Ecto neural progenitor cell (in vitro differentiated cells): ENCODE measurements around the gene CPN2.

Experiments used
- DNase-seq: peaks from one replicate; pipeline ENCODE4 v3.0.0-alpha.2; 2018; ENCODE audit warnings: low spot score

Gene CPN2

GRCh38 chr3:194380326-194380725 lies 29.2 kb upstream of the CPN2 start:
- DNase-seq, result peak; percentile 39

- peak; percentile 43 for DNase-seq
Observed at GRCh38 chr3:194379651-194380050, 28.5 kb upstream of the CPN2 start.

DNA sequence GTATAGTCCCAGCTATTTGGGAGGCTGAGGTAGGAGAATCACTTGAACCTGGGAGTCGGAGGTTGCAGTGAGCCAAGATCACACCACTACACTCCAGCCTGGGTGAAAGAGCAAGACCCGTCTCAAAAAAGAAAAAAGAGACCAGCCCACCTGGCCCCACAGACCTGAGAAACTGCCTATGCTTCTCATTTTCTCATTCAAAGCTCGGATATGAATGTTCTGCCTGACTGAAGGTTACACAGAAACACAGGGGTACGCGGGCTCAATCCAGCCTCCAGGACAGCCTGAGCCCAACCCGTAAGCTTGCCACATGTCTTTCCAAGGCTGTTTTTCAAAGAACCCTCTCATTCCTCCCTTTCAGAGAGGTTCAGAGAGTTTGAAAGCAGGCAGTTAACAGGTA lies 28.1 kb upstream of the CPN2 start:
- peak; percentile 29 for DNase-seq

DNA sequence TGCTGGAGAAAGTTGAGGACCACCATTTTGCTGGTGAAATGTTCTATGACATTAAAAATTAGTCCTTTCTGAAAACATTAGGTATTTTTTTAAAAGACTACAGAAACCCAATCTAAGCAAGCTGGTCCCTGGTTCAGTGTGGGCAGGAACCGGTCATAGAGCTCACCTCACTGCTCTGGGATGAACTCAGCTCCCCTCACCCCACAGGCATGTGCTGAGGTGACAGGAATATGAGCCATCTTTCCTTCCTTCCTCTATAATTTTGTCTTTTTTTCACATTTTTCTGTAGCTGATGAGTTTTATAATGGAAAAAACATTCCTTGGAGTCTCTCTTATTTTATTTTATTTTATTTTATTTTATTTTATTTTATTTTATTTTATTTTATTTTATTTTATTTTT lies 26.6 kb upstream of the CPN2 start:
- no peak for DNase-seq

DNA sequence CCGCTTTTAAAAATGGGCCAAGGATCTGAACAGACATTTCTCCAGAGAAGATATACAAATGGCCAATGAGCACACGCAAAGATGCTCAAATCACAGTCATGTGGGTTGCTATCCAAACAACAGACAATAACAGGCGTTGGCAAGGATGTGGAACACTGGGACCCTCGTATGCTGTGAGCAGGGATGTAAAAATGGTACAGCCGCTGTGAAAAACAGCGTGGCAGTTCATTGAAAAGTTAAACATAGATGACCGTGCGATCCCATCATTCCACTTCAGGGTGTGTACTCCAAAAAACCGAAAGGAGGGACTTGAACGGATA lies 25.1 kb upstream of the CPN2 start:
- DNase-seq, result no peak

DNA sequence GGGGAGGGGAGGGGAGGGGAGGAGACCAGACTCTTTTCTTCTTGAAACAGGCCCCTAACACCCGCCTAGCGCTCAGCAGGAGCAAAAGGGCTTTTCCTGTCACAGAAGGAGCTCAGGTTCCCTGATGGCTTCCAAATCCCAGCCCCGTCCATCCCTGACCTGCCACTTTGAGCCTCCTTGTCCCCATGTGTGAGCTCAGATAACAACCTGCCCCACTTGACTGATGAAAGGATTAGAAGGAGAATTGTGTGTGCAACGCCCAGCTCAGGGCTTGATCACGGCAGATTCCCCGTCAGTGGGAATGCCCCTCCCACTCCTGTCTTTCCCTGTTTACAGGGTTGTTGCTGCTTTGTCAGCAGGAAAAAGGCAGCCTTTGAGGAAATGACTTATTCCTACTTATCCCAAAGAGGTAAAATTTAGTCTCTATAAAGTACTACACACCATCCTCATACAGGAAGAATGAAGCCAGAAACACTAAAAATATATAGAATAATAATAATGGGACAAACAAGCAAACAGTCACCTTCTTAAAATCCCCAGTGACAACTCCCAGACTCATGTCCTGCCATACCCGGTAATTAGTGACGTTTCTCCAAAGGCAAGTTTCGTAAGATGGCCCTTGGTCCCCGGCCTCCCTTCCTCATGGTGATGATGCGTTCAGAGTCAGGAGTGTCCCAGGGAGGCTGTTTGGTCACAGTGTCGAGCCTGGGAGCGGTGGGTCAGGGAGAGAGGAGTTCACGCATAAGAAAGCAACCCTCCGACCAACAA lies 24.5 kb upstream of the CPN2 start:
- peak; percentile 63 for DNase-seq

GRCh38 chr3:194374935-194375334 lies 23.8 kb upstream of the CPN2 start:
- DNase-seq, result no peak

- DNase-seq, result no peak
Observed at GRCh38 chr3:194373899-194374298, 22.8 kb upstream of the CPN2 start.

- no peak for DNase-seq
Observed at GRCh38 chr3:194373028-194373427, 21.9 kb upstream of the CPN2 start.

GRCh38 chr3:194370753-194371152 lies 19.6 kb upstream of the CPN2 start:
- no peak for DNase-seq

DNA sequence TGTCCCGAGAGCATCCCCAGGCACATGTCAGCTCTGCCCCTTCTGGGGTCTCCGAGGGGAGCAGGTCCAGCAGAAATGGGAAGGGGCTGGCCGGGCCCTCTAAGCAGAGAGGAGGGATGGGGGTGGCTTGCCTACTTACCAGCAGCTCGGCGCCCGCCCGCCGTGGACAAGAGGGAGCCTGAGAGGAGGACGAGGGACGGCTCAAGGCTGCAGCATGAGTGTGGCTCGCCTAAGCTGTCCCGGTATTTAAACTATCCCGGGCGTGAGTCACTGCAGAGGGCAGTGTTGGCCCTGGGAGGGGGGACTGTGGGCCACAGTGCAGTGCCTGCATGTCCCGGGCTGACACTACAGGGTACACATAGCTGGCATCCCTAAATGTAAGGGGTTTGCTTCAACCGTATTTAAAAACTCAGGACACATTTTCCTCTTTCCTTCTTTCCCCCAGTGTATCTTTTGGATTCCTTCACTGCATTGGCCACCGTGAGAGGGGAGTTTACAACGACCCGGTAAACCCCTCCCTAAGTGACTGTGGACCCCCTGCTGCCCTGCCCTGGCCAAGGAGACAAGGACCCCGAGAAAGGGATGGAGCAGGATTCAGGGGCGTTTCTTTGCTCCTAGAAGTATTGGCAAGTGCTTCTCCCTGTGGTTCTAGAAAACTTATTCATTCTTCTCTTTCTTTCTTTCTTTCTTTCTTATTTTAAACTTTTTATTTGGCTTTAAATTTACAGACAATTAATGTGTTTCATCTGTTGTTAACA lies 18.6 kb upstream of the CPN2 start, which contains the start of gene LRRC15:
Gene LRRC15, minus strand, starts transcription at position 222 of the 758 bp plus-strand sequence. CDS start 8,700 bp downstream, outside the sequence.
- DNase-seq, result peak; percentile 76

DNA sequence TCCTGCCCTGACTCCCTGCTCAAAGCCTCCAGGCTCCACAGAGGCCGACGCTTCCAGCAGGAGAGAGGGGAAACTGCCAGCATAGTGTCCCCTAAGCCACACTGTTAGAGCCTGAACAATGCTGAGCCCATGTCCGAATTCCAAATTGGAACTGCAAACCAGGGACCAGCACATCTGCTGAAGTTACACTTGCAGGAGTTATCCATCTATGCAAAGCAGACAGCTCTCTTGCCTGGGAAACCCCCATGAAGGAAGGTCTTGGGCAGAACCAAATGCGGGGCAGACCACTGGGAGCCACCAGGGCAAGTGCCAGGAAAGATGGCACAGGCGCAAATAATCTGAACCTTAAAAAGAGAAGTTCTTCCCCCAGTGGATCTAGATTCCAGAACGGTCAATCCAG lies 17.8 kb upstream of the CPN2 start:
- no peak for DNase-seq

DNA sequence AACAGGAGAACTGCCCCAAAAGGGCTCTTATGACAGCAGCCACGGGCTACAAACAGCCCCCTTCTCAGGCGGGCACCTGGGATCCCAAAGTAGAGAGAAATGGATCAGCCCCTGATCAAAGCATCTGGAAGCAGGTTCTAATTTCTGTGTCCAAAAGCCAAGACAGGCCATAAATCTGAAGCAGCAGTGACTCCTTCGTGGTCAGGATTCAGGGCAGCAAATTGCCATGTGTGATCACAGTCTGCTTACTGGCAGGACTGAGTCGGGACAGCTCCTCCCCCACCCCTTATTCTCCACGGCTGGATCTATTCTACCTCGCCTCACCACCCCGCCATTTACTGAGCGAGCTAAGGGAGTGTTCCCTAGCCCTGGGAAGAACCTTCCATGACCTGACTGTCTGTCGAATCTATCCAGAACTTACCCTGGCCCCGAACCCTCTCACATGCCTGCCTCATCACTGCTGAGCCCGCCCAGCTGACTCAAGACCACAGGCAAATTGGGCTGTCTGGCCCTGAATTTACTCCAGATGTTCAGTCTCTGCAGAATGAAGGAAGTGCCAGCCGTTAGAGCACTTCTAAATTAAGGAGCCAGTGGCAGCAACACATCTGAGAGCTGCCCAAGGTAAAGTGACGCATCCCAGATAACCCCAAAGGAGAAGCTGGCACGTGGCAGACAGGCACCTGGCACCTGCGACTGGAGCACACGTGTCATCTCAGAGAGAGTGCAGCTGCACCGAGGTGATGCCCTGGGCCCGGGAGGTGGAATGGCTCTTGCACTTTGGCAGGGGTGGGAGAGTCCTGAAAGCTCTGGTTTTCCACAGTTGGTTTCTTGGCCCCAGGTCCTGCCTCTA lies 17.1 kb upstream of the CPN2 start:
- DNase-seq, result no peak

DNA sequence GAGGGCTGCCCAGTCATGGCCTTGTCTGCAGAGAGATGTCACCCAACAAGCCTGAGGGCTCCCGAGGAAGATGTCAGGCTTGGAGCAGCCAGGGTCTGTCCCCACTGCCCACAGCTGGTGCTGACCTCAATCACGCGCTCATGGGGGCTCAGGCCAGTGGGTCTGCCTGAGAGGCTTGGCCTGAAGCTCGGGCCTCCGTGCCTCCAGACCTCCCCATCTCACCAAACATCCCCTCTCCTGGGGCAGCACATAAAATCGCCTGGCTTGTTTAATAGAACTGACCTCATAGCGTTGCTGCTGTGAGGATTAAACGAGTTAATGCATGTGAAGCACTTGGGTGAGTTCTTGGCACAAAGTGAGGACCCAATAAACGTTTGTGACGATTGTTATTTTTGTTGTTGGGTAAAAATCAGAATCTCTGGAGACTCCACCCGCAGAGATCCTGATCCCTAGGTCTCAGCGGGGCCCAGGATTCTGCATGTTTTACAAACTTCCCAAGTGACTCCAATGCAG lies 14.9 kb upstream of the CPN2 start:
- no peak for DNase-seq

GRCh38 chr3:194365526-194365925 lies 14.4 kb upstream of the CPN2 start:
- DNase-seq, result no peak

GRCh38 chr3:194364652-194365434 lies 13.7 kb upstream of the CPN2 start:
- no peak for DNase-seq

- no peak for DNase-seq
Observed at GRCh38 chr3:194364314-194364651, 13.2 kb upstream of the CPN2 start.

DNA sequence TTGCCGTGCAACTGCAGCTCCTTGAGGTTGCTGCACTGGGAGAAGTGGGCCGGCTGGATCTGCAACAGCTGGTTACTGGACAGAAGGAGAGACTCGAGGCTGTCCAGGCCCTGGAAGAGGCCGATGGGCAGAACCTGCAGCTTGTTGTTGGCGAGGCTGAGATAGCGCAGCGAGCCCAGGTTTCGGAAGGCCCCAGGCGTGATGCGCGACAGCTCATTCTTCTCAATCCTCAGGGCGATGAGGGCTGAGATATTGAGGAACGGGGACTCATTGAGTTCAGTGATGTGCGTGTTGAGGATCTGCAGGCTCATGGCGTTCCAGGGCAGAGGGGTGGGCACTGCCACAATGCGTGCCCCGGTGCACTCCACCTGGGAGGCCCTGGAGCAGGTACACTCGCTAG lies 9.4 kb upstream of the CPN2 start:
- DNase-seq, result no peak

- no peak for DNase-seq
Observed at GRCh38 chr3:194357681-194358080, 6.6 kb upstream of the CPN2 start.

DNA sequence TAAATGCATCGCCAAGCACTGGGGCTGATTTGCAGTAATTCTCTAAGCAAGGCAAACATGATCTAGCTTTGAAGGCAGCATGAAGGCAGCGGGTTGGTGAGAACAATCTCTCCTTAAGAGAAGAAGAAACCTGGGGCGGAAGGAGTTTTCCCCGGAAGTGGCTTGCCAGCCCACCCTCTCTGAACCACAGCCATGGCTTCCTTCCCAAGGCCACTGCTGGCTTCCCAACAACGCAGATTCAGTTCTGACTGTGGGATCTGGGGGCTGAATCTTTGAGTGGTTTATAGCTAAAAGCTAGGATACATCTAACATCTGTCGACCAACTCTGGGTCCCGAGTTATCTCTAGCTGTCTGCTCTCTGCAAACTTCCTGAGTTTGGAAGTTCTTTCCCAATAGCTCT lies 4.3 kb upstream of the CPN2 start:
- DNase-seq, result no peak

DNA sequence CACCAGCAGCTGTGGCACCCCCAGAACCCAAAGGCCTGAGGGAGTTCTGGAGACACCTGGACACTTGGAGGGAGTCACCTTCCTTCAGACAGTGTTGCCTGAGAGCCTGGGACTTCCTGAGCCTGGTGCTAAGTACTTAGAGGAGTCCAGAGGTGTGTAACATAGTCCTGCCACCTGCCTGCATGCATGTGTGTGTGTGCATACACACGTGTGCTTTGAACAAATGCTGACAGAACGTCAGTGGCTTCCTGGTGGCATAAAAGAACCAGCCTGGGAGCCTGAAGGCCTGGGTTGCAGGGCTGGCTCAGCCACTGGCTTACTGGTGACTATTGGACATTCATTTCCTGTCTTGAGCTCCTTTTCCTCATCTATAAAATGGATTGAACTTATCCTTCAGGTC lies 3.2 kb upstream of the CPN2 start:
- DNase-seq, result no peak
